Activated naive CD8-positive, alpha-beta T cell treated with anti-CD3 and anti-CD28 coated beads for 36 hours (primary cell): ENCODE measurements around the gene COX10. TPM values are rescaled to one million over a fixed set of nuclear protein-coding genes. Genes with fewer than 3 reads are reported as not detected.

Experiments used
- DNase-seq: peaks from one replicate; pipeline ENCODE4 v3.0.0; 2021
- H3K27ac Mint-ChIP-seq: one replicate; pipeline ENCODE4 v1.8.0; 2022; ENCODE audit warnings: mild to moderate bottlenecking, moderate library complexity, mixed read lengths
- H3K27me3 Mint-ChIP-seq: one replicate; pipeline ENCODE4 v1.8.0; 2022; ENCODE audit warnings: mild to moderate bottlenecking, mixed read lengths
- H3K36me3 Mint-ChIP-seq: one replicate; pipeline ENCODE4 v1.8.0; 2021; ENCODE audit warnings: mild to moderate bottlenecking, mixed read lengths
- H3K4me1 Mint-ChIP-seq: one replicate; pipeline ENCODE4 v1.8.0; 2021; ENCODE audit warnings: mixed read lengths
- H3K4me3 Mint-ChIP-seq: one replicate; pipeline ENCODE4 v1.8.0; 2022; ENCODE audit warnings: mild to moderate bottlenecking, moderate library complexity, mixed read lengths
- H3K9me3 Mint-ChIP-seq: one replicate; pipeline ENCODE4 v1.8.0; 2022; ENCODE audit warnings: mixed read lengths
- total RNA-seq, 2 experiments: library from RNA; stranded (reverse); gene quantifications; one replicate each; pipeline ENCODE4 v1.2.3, GENCODE V29; 2021

COX10 gene
- total RNA-seq, 2 experiments from 2014 or later, result 29.6 to 29.7 TPM

DNA sequence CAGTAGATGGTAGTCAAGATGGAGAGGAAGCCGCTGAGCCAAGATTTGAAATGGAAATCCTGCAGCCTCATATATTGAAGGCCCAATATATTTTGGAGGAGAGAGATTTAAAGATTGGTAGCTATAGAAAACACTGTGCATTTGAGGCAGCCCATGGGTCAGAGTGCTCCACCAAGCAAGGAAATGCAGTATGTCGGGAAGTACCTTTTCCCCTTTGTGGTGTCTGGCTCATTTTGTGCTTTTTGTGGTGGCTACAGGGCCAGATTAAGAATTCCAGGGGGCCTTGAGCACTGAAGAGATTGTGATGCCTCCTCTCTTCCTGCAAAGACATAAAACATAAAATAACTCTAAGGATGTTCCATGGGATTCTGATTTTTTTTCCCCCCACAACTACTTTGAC lies 127.8 kb downstream of the COX10 start:
- H3K4me3 Mint-ChIP-seq, result peak overlapping the region; percentile 16
- peak overlapping the region; percentile 52 for H3K27ac Mint-ChIP-seq
- peaks cover 1% of the 10 kb centered on the region for H3K9me3 Mint-ChIP-seq
- peaks cover 57% of the 10 kb centered on the region for H3K36me3 Mint-ChIP-seq
- H3K27me3 Mint-ChIP-seq, result no peaks in the 10 kb centered on the region
- DNase-seq, result no peak
- H3K4me1 Mint-ChIP-seq, result peaks cover 86% of the 10 kb centered on the region

DNA sequence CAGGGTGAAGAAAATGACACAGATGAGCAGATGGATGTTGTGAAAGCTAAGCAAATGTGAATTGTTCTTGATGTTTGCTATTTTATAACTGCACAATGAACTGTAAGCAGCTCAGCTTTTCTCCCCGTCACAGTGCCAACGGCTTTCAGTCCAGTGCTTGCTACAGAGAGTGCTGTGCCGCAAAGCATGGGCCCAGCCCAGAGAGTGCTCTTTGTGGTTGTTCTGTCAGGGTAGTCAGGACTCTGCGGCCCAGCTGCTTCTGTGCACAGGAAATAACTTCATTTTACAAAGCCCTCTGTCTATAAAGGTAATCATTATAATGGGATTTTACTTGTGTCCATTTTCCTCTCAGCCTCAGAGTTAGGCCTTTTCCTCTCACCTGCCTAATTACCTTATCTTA lies 128.3 kb downstream of the COX10 start:
- peak overlapping the region; percentile 52 for H3K27ac Mint-ChIP-seq
- H3K4me1 Mint-ChIP-seq, result peaks cover 88% of the 10 kb centered on the region
- H3K4me3 Mint-ChIP-seq, result peak overlapping the region; percentile 16
- peak; percentile 64 for DNase-seq
- peaks cover 56% of the 10 kb centered on the region for H3K36me3 Mint-ChIP-seq
- no peaks in the 10 kb centered on the region for H3K9me3 Mint-ChIP-seq
- no peaks in the 10 kb centered on the region for H3K27me3 Mint-ChIP-seq

DNA sequence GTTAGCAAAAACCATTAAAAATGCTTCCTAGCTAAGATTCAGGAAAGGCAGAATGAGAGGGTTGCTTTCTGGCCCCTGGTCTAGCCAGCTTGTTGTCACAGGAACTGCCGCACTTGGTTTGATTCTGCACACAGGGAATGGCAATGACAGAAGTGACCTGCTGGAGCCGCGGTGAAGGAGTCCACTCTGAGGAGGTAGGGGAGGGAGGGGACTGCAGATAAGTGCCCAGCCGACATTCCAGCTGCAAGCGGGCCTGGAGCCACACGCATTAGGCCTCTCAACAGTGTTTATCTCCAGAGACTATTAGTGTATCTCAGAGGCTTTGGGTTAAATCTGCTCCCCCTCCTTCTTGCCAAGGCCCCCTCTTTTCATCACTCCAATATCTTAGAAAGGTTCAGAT lies 128.7 kb downstream of the COX10 start:
- Mint-ChIP-seq H3K9me3 (no peaks in the 10 kb centered on the region), H3K27ac (no peak overlapping the region), H3K4me1 (peaks cover 90% of the 10 kb centered on the region), H3K4me3 (no peak overlapping the region), H3K27me3 (no peaks in the 10 kb centered on the region), H3K36me3 (peaks cover 60% of the 10 kb centered on the region)
- no peak for DNase-seq

DNA sequence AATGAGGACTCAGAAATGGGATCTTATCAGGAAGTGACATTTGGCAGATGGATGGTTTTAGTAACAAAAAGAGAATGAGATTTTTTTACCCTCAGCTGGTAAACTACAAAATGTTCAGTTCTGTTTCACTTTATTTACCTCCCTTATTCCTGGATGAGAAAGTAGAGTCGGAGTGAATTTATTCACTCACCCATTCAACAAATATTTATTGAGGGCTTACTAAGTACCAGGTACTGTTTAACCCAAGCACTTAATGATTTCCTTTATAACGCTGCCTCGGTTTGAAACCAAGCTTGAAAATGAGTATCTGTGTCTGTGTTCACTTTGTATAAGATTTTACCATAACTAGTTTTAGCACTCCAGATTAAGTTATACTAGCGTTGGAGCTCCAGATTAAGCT lies 129.3 kb downstream of the COX10 start:
- peaks cover 60% of the 10 kb centered on the region for H3K36me3 Mint-ChIP-seq
- no peaks in the 10 kb centered on the region for H3K27me3 Mint-ChIP-seq
- no peak overlapping the region for H3K27ac Mint-ChIP-seq
- no peaks in the 10 kb centered on the region for H3K9me3 Mint-ChIP-seq
- H3K4me3 Mint-ChIP-seq, result no peak overlapping the region
- DNase-seq, result no peak
- peaks cover 91% of the 10 kb centered on the region for H3K4me1 Mint-ChIP-seq

DNA sequence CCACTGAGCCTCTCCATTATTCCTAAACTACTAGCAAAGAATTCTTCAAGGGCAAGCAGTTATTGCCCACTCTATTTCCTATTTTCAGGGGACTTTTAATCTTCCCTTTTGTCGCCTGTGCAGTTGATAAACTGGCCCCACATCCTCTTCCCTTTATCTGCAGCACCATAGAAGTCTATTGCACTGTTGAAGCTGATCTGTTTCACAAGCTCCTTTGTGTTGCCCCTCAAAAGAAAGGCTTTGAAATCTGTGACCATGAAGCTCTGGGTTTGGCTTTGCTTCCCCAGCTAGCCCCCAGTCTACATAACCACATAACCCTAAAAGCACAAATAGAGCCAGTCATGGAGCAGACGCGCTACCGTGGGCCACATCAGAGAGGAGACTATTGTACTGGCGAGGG lies 130.3 kb downstream of the COX10 start:
- DNase-seq, result no peak
- H3K27ac Mint-ChIP-seq, result peak overlapping the region; percentile 39
- H3K36me3 Mint-ChIP-seq, result peaks cover 64% of the 10 kb centered on the region
- H3K27me3 Mint-ChIP-seq, result no peaks in the 10 kb centered on the region
- peaks cover 97% of the 10 kb centered on the region for H3K4me1 Mint-ChIP-seq
- no peaks in the 10 kb centered on the region for H3K9me3 Mint-ChIP-seq
- H3K4me3 Mint-ChIP-seq, result no peak overlapping the region

DNA sequence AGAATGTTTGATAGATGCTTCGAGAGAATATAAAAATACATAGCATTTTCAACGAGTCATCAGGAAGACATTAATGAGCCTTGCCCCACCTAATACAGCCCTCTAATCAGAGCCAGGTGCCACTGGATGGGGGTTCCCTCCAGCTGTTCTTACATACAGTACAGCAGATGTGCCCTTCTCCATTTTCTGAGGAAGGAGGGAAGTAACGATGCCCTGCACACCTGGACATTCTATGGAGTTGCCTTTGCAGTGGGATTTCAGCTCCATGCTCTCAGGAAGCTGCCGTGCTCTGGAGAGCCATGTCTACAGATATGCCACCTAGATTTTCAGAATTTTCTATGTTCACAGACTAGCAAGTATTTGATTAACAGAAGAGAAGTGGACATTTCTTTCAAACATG lies 131.1 kb downstream of the COX10 start:
- Mint-ChIP-seq H3K4me3 (no peak overlapping the region), H3K4me1 (peaks cover 98% of the 10 kb centered on the region), H3K27me3 (no peaks in the 10 kb centered on the region), H3K9me3 (no peaks in the 10 kb centered on the region), H3K27ac (peak overlapping the region; percentile 84), H3K36me3 (peaks cover 67% of the 10 kb centered on the region)
- no peak for DNase-seq

DNA sequence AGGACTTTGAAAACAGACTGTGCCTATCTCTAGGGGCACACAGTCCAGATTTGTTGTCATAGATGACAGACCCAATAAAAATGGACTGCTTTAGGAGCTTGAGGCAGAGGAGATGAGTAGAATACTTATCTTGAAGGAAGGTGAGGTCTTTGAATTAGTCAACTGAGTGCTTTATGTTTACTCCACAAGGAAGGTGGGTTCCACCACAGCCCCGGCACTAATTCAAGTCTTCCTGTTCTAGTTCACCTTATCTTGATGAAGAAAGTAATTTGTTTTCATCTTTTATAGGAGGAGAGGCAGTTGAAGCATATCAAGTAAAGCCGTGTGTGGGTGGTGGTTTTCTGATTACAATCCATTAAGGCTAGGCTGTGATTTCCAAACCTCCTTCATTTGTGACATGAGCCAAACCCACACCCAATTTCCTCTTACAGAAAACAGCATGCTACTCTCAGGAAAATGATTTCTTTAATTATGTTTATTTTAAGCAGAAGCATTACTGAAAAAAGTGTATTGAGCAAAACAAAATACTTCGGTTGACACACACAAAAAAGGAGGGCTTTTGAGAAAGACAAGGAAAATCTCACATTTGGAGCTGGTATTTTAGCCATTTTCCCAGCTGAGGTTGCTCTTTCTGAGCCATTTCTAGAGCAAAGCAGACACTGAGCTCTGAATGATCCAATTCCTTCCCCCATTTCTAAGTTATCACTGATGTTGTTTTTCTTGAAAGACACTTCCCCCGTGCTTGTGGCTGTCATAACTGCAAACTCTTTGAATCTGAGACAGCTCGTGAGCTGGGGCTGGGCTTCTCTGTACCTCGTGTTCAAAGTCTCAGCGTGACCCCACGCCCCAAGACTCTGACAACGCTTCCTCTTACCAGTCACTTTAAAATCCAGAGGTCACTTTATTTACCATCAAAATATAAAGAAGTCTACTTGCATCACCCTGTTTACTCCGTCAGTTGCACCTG lies 132.0 kb downstream of the COX10 start:
- H3K36me3 Mint-ChIP-seq, result peaks cover 63% of the 10 kb centered on the region
- no peak for DNase-seq
- H3K4me1 Mint-ChIP-seq, result peaks cover 98% of the 10 kb centered on the region
- H3K27me3 Mint-ChIP-seq, result no peaks in the 10 kb centered on the region
- peak overlapping the region; percentile 40 for H3K4me3 Mint-ChIP-seq
- H3K27ac Mint-ChIP-seq, result peak overlapping the region; percentile 84
- peaks cover 2% of the 10 kb centered on the region for H3K9me3 Mint-ChIP-seq

DNA sequence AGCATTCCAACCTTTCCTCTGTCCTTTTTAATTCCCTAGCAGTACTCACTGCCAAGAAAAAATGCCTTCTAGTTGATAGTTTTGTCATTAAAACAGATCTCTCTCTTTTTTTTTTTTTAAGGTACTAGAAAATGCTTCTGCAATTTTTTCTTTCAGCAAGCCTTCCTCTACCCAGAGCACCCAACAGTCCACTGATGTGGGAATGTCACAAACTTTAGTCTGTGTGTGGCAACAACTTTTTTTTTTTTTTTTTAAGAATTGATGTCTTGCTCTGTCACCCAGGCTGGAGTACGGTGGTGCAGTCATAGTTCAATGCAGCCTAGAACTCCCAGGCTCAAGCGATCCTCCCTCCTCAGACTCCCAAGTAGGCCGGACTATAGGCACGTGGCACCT lies 132.7 kb downstream of the COX10 start:
- Mint-ChIP-seq H3K36me3 (peaks cover 58% of the 10 kb centered on the region), H3K27ac (peak overlapping the region; percentile 84)

DNA sequence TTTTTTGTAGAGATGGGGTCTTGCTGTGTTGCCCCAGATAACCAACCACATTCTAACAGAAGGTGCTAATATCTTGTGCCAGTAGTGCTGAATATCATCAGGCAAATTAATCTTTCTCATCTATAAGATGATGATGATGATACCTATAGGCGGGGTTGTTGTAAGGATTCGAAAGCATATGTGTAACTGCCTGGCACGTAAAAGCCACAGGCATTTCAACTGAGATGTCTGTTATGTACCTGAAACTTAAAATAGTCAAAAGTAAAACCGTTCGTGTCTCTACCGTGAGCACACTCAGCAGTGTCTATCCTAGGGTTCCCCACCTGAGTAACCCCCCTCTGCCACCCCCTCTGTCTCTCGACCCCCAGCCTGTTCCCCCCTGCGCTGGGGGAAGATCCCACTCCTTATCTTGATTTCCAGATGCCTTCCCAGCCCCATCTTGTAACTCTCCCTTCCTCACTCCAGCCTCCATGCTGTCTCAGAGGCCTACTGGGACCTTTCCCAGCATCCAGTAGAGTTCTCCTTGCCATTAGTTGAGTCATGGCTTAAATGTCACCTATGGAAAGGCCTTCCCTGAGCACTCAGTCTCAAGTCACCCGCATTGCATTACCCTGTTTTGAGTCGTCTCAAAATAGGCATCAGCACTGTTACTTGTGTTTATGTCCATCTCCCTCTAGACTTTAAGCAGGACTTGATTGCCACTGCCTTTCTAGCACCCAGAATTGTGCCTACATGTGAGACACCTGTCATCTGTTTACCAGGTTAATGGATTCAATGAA lies 133.3 kb downstream of the COX10 start:
- no peak for DNase-seq
- Mint-ChIP-seq H3K4me3 (peak overlapping the region; percentile 2), H3K36me3 (peaks cover 60% of the 10 kb centered on the region), H3K27me3 (no peaks in the 10 kb centered on the region), H3K4me1 (peaks cover 87% of the 10 kb centered on the region), H3K9me3 (peaks cover 2% of the 10 kb centered on the region), H3K27ac (peak overlapping the region; percentile 84)

More for the DNA sequence above, 132.7 kb downstream of the COX10 start:
- Mint-ChIP-seq H3K4me3 (peak overlapping the region; percentile 40), H3K27me3 (no peaks in the 10 kb centered on the region), H3K9me3 (peaks cover 2% of the 10 kb centered on the region), H3K4me1 (peaks cover 92% of the 10 kb centered on the region)
- no peak for DNase-seq

DNA sequence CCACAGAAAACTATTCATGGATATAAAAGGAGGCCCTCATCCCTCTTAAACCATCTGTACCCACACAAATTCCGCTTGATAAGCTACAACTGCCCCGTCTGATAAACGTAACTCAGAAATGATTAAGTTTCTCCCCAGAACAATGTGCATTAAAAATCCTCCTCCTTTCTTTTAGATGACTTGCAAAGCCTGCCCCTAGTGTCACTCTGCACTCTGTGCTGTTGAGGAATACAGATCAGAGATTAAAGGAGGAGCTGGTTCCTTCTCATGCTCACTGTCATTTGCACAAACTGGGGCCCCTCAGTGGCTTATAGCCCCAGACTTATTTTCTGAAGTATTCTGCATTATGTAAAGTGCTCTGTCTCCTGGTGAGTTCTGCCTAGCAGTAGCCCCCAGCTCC lies 134.1 kb downstream of the COX10 start:
- H3K4me1 Mint-ChIP-seq, result peaks cover 80% of the 10 kb centered on the region
- H3K27me3 Mint-ChIP-seq, result no peaks in the 10 kb centered on the region
- H3K4me3 Mint-ChIP-seq, result no peak overlapping the region
- peaks cover 56% of the 10 kb centered on the region for H3K36me3 Mint-ChIP-seq
- DNase-seq, result no peak
- peak overlapping the region; percentile 52 for H3K27ac Mint-ChIP-seq
- peaks cover 2% of the 10 kb centered on the region for H3K9me3 Mint-ChIP-seq

DNA sequence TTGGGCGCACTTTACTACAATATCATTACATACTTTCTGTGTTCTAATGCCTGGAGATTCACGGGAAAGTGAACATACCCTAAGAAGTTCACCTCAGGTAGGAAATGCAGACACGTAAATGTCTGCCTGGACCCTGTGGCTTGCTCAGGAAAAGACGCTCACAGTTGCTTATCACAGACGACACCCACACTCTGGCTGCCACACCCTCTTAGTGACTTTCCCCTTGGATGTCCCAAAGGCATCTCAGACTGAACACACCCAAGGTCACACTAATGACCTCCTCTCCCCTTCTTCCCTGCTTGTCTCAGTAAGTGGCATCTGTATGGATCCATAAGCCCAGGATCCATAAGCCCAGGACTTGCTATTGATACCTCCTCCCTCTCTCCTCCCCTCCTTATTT lies 134.8 kb downstream of the COX10 start:
- Mint-ChIP-seq H3K27me3 (no peaks in the 10 kb centered on the region), H3K36me3 (peaks cover 49% of the 10 kb centered on the region), H3K27ac (no peak overlapping the region), H3K4me1 (peaks cover 77% of the 10 kb centered on the region), H3K9me3 (peaks cover 2% of the 10 kb centered on the region), H3K4me3 (no peak overlapping the region)
- DNase-seq, result no peak

DNA sequence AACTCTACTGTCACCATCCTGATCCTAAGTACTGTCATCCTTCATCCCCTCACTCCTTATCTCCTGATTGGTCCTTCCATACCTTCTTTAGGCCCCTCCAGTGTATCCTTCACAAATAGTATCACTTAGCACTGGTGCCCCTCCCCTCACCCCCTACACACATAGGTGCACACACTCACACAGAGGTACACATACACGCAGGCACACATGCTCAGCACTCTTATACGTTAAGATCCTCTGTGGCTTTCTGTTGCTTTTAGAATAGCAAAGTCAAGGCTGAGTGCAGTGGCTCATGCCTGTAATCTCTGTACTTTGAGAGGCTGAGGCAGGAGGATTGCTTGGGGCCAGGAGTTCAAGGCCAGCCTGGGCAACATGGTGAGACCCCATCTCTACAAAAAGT lies 135.2 kb downstream of the COX10 start:
- H3K27me3 Mint-ChIP-seq, result no peaks in the 10 kb centered on the region
- H3K9me3 Mint-ChIP-seq, result peaks cover 2% of the 10 kb centered on the region
- H3K4me3 Mint-ChIP-seq, result no peak overlapping the region
- H3K4me1 Mint-ChIP-seq, result peaks cover 72% of the 10 kb centered on the region
- no peak overlapping the region for H3K27ac Mint-ChIP-seq
- DNase-seq, result no peak
- H3K36me3 Mint-ChIP-seq, result peaks cover 45% of the 10 kb centered on the region

DNA sequence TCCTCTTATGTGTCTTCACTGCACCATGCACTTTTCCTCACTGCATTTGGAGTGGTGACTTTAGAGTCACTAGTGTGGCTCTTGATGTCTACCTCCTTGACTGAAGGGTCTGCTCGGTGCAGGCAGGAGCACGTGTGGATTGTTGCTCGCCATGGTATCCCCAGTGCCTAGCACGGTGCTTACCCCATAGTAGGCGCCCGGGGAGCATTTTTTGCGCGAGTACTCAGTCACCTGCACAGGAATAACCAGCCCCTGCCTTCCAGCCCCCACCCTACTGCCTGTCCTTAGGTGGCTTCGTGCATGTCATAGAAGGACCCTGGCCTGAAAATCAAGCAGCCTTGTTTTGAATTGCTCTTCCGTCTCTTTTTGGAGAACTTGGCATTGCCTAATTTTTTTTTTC lies 136.1 kb downstream of the COX10 start:
- Mint-ChIP-seq H3K27ac (no peak overlapping the region), H3K36me3 (peaks cover 44% of the 10 kb centered on the region), H3K4me3 (no peak overlapping the region), H3K27me3 (no peaks in the 10 kb centered on the region), H3K4me1 (peaks cover 64% of the 10 kb centered on the region), H3K9me3 (peaks cover 2% of the 10 kb centered on the region)
- no peak for DNase-seq

DNA sequence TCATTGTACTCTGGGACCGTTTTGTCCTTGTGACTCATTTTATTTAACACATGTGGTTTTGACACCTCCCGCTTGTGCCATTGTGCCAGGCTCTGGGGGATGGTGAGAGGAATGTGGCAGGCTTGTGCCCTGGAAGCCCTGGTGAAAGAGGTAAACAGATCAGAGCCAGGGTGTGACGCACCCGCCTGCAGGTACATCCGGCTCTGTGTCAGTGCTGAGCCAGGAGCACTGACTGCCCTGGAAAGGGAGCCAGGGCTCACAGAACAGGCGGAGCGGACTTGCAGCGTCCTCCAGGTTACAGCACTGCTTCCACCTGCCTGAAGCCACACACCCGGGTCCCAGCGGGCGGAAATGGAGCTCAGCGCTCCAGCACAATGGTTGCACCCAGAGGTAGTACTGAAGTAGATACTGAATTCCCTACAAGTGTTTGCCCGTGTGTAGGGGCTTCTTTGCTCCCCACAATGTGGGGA lies 136.7 kb downstream of the COX10 start:
- Mint-ChIP-seq H3K27ac (no peak overlapping the region), H3K9me3 (peaks cover 2% of the 10 kb centered on the region), H3K27me3 (no peaks in the 10 kb centered on the region), H3K4me1 (peaks cover 60% of the 10 kb centered on the region), H3K36me3 (peaks cover 44% of the 10 kb centered on the region), H3K4me3 (no peak overlapping the region)
- peak; percentile 39 for DNase-seq

DNA sequence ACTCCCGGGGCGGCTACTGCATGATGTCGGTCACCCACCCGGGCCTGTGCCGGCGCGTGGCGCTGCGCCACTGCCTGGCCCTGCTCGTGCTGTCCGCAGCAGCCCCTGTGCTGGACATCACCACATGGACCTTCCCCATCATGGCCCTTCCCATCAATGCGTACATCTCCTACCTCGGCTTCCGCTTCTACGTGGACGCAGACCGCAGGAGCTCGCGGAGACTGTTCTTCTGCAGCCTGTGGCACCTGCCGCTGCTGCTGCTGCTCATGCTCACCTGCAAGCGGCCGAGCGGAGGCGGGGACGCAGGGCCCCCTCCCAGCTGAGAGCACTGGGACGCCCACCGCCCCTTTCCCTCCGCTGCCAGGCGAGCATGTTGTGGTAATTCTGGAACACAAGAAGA lies 137.6 kb downstream of the COX10 start:
- Mint-ChIP-seq H3K27ac (no peak overlapping the region), H3K36me3 (peaks cover 49% of the 10 kb centered on the region), H3K27me3 (no peaks in the 10 kb centered on the region), H3K9me3 (peaks cover 2% of the 10 kb centered on the region), H3K4me3 (no peak overlapping the region), H3K4me1 (peaks cover 57% of the 10 kb centered on the region)
- DNase-seq, result no peak
